Coronary artery (tissue), 2 donors: Measurements from ENCODE around the gene MYO1D.

Experiments used
- DNase-seq: peaks from one replicate; pipeline ENCODE4 v3.0.0-alpha.2; 2017; ENCODE audit warnings: low spot score
- H3K27ac ChIP-seq, 2 donors: fragments of 200-600 bp; sonication (generic); one replicate each; pipeline ENCODE4 v1.5.1; 2016 to 2019
- H3K4me3 ChIP-seq: fragments of 200-600 bp; sonication (generic); 2 replicates; pipeline ENCODE4 v1.5.1; 2016; ENCODE audit warnings: mild to moderate bottlenecking, moderate library complexity
- TF ChIP-seq, protein P1 (sequence below): fragments of 200-600 bp; sonication (generic); IDR thresholded peaks from one replicate; pipeline ENCODE4 v1.5.1; 2019; ENCODE audit warnings: antibody characterized with exemption

MYO1D gene

DNA sequence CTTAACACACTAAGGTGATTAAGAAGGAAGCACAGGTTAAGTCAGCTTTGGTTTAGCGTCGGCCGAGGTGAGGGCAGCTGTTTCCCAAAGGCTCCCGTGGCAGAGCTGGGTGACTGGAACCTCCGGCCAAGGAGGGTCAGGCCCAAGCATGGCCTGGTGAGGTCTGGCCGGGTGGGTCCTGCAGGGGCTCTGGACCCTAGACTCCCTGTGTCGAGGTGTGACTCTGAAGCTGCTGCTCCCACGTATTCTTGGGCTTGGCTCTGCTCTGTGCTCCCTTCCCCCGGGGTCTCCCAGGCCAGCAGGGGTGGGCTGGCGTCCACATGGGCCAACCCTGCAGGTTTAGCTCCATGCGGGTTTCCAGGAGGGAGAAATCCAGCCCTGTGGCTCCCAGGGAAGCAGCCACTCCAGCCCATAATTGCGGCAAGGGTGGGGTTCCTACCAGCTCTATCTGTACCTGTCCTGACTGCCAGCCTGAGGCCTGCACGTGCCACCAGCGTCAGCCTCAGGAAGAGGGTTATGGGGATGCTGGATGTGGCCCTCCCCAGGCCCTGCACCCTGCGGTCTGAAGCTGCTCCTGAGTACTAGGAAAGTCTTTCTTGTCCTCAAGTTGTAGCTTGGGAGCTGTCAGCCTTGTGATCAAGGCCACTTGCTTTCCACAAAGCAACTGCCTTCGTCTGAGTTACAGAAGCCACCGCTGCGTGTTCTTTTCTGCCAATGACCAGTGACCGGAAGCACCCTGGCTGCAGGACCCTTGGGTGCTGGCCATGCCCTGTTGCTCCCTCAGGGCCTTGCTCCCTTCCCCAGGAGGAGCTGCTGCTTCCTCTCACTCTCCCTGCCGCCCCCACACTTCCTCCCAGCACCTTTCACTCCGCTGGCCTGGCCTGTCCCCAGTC is 385.3 kb downstream of the MYO1D start:
- Histone ChIP-seq H3K27ac (no peak overlapping the region), H3K4me3 (no peak overlapping the region)
- DNase-seq = no peak
- TF ChIP-seq, protein P1, sequence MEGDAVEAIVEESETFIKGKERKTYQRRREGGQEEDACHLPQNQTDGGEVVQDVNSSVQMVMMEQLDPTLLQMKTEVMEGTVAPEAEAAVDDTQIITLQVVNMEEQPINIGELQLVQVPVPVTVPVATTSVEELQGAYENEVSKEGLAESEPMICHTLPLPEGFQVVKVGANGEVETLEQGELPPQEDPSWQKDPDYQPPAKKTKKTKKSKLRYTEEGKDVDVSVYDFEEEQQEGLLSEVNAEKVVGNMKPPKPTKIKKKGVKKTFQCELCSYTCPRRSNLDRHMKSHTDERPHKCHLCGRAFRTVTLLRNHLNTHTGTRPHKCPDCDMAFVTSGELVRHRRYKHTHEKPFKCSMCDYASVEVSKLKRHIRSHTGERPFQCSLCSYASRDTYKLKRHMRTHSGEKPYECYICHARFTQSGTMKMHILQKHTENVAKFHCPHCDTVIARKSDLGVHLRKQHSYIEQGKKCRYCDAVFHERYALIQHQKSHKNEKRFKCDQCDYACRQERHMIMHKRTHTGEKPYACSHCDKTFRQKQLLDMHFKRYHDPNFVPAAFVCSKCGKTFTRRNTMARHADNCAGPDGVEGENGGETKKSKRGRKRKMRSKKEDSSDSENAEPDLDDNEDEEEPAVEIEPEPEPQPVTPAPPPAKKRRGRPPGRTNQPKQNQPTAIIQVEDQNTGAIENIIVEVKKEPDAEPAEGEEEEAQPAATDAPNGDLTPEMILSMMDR = no peak

DNA sequence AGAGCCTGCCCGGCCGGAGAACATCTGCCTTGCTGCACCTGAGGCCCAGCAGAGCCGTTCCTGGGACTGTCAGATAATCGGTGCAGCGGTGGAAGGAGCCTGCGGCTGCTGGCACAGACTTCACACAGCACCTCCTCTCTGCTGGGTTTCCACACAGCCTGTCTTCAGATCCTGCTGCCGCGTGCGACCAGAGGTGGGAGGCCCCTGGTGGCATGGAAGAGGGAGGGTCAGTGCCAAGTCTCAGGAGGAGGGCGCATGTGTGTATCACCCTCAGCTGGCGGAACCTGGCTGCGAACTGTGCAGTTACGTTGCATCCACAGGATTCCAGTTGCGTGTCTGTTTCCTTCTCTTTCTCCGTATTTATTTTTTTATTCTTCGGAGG is 386.8 kb downstream of the MYO1D start:
- DNase-seq = no peak
- Histone ChIP-seq H3K27ac (no peak overlapping the region), H3K4me3 (no peak overlapping the region)
- TF ChIP-seq, protein P1 = no peak

DNA sequence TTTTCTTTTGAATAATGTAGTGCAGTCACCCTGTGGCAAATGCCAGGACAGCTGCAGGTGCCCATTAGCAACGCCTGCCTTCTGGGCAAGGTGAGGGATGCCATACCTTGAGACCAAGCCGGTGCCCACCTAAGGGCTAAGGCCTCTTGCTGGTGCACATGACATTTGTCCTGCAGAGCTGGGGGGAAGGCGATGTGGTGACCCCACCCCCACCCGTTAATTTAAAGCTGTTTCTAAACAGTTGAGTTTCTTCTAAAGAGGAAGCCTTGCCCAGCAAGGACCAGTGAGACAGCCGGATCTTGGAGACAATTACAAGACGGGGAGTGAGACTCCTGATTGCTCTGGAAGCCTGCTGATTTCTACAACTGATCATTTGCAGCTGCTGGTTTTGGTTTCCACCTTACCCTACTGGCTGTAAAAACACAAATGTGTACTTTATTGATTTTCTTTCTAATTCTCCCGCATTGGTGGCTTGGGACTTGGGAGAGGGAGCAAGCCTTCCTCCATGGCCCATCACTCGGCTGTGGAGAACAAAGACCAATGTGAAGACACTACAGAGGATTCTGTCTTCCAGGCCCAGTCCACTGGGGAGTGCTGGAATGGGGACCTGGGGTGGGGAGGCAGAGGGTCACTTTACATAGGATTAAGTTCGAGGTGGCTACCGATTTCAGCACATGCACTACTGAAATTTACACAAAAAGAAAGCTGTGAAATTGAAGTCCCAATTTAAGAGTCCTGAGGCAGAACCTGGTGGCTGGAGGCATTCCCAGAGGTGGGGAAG is 387.4 kb downstream of the MYO1D start:
- H3K27ac ChIP-seq = no peak overlapping the region
- TF ChIP-seq, protein P1 = no peak
- no peak overlapping the region for H3K4me3 ChIP-seq
- no peak for DNase-seq

DNA sequence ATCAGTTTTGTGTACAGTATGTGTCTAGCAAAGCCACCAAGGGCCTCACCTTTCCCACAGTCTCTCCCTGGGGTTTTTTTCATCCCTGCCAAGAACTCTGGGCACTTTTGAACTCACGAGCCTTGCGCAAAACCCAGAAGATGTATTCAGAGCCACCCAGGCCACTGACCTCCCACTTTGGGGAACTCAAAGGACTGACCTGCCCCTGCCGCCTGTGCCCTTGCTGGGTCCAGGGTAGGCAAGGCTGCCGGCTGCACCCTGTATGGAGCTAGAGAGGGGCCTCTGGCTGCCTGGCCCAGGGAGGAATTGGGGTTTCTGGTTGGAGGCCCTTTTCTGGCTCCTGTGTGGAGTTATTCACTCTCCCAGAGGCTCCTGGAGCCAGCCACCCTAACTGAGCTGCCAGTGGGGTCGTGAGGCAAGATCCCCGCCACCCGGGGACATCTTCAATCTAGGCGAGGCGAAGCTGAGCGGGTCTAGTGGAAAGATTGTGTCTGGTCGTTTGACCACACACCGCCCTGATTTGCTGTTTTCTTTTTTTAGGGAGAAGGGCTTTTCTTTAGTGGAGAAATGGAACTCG is 388.2 kb downstream of the MYO1D start:
- DNase-seq = no peak
- Histone ChIP-seq H3K27ac (no peak overlapping the region), H3K4me3 (no peak overlapping the region)
- TF ChIP-seq, protein P1 = no peak

DNA sequence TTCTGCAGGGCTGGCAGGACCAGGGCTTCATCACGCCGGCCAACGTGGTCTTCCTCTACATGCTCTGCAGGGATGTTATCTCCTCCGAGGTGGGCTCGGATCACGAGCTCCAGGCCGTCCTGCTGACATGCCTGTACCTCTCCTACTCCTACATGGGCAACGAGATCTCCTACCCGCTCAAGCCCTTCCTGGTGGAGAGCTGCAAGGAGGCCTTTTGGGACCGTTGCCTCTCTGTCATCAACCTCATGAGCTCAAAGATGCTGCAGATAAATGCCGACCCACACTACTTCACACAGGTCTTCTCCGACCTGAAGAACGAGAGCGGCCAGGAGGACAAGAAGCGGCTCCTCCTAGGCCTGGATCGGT is 388.8 kb downstream of the MYO1D start:
- DNase-seq = no peak
- TF ChIP-seq, protein P1 = no peak
- H3K27ac ChIP-seq = no peak overlapping the region

DNA sequence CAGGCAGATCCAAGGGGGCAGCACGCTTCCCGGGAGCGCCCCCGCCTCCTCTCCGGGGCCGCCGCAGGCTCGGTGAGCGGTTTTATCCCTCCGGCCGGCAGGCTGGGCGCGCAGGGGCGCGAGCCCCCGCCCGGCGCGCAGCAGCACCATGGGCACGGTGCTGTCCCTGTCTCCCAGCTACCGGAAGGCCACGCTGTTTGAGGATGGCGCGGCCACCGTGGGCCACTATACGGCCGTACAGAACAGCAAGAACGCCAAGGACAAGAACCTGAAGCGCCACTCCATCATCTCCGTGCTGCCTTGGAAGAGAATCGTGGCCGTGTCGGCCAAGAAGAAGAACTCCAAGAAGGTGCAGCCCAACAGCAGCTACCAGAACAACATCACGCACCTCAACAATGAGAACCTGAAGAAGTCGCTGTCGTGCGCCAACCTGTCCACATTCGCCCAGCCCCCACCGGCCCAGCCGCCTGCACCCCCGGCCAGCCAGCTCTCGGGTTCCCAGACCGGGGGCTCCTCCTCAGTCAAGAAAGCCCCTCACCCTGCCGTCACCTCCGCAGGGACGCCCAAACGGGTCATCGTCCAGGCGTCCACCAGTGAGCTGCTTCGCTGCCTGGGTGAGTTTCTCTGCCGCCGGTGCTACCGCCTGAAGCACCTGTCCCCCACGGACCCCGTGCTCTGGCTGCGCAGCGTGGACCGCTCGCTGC is 389.3 kb downstream of the MYO1D start:
- TF ChIP-seq, protein P1 = no peak
- peak overlapping the region in 1 of 2 donors; percentile 92 for H3K27ac ChIP-seq
- peak overlapping the region; percentile 87 for H3K4me3 ChIP-seq
- DNase-seq = no peak

More for the DNA sequence above, 388.8 kb downstream of the MYO1D start:
- H3K4me3 ChIP-seq = peak overlapping the region; percentile 87
